Measurements from ENCODE around the gene DMP1.

Gene DMP1

GRCh38 chr4:87649980-87650379 is at the start of gene DMP1:
Gene DMP1 (plus strand): TSS chr4:87650280. CDS start chr4:87656493, 6,213 bp downstream.
- no peak for DNase-seq (ENCODE audit: insufficient read length, low spot score)
- no peak for FAIRE-seq

DNA sequence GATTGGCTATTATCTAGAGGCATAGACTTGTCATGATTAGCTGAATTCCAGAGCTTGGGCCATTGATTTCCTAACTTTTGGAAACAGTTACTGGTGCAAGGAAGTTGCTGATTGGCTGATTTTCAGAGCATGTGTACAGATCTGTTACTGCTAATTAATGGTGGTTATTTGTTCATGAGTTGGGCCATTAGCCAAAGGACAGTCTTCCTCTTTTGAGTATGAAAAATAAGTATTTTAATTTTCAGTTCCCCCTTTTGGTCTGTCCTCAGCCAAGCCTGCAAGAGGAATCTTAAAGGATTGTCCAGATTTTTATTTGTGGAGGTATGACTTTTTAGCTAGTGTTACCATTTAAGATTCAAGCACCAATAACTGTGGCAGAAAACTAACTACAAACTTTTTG is 48.7 kb upstream of the DMP1 start:
- no peak for DNase-seq (ENCODE audit: insufficient read length, low spot score)
- no peak for FAIRE-seq

DNA sequence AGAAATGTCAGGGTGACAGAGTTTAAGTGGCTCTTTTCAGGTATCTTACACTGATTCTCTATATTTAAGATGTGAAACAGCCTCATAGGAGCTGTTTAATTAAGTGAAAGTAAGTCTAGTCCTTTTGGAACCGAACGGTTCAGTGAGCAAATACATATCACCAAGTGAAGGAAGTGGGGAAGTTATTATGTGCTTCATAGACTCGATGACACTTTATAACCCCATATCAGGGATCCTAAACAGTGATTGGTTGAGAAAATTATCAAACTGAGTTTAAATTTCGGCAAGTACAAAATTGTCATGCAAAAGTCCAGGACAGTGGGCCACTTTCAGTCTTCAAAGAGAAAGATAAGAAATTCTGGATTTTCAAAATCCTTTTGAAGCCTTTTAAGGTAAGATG is 41.9 kb upstream of the DMP1 start, which contains the start of gene DSPP:
Gene DSPP (plus strand): TSS at position 301 of the 400 bp plus-strand sequence. CDS start 2,380 bp downstream, outside the sequence.
- FAIRE-seq (no peak), DNase-seq (ENCODE audit: insufficient read length, low spot score) (no peak)

DNA sequence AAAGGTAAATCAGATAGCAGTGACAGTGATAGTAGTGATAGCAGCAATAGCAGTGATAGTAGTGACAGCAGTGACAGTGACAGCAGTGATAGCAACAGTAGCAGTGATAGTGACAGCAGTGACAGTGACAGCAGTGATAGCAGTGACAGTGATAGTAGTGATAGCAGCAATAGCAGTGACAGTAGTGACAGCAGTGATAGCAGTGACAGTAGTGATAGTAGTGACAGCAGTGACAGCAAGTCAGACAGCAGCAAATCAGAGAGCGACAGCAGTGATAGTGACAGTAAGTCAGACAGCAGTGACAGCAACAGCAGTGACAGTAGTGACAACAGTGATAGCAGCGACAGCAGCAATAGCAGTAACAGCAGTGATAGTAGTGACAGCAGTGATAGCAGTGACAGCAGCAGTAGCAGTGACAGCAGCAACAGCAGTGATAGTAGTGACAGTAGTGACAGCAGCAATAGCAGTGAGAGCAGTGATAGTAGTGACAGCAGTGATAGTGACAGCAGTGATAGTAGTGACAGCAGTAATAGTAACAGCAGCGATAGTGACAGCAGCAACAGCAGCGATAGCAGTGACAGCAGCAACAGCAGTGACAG is 35.7 kb upstream of the DMP1 start:
- FAIRE-seq (peak; percentile 77), DNase-seq (ENCODE audit: insufficient read length, low spot score) (no peak)

GRCh38 chr4:87616268-87616667 is 33.8 kb upstream of the DMP1 start:
- DNase-seq (ENCODE audit: insufficient read length, low spot score) (no peak), FAIRE-seq (no peak)

DNA sequence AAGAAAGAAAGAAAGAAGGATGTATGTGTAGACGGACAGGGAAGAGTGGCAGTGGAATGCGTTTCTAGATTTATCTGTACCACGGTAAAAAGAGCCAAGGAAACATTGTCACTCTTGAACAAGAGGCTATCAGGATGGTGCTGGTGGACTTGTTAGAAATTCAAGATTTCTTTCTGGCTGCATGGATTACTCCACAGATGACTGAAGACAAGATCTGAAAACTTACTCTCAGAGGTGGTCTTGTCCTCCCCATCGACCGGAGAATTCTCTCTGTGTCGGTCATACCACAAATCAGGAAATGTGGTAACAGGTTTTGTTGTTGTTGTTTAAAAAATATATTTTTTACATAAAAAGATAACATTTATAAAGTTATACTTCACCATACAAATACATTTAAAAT is 30.0 kb upstream of the DMP1 start:
- no peak for DNase-seq (ENCODE audit: insufficient read length, low spot score)
- FAIRE-seq, result no peak

- FAIRE-seq, result no peak
- no peak for DNase-seq (ENCODE audit: insufficient read length, low spot score)
These were observed 29.6 kb upstream of the DMP1 start for GRCh38 chr4:87620491-87620890.

DNA sequence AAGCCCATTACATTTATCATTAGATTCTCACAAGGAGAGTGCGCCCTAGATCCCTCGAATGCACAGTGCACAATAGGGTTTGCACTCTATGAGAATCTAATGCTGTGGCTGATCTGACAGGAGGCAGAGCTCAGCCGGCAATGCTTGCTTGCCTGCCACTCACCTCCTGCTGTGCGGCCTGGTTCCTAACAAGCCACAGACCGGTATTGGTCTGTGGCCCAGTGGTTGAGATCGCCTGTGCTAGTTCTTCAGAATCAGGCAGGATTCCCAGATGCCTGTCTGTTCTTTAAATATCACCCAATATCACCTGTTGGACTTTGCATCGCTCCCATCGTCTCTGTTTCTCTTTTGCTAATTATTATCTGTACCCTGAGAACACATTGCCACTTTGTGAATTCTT is 27.8 kb upstream of the DMP1 start:
- DNase-seq (ENCODE audit: insufficient read length, low spot score), result no peak
- no peak for FAIRE-seq

- no peak for DNase-seq (ENCODE audit: insufficient read length, low spot score)
- FAIRE-seq, result no peak
These were observed 25.4 kb upstream of the DMP1 start for GRCh38 chr4:87624698-87625097.

GRCh38 chr4:87631668-87632067 is 18.4 kb upstream of the DMP1 start:
- no peak for DNase-seq (ENCODE audit: insufficient read length, low spot score)
- FAIRE-seq, result no peak

DNA sequence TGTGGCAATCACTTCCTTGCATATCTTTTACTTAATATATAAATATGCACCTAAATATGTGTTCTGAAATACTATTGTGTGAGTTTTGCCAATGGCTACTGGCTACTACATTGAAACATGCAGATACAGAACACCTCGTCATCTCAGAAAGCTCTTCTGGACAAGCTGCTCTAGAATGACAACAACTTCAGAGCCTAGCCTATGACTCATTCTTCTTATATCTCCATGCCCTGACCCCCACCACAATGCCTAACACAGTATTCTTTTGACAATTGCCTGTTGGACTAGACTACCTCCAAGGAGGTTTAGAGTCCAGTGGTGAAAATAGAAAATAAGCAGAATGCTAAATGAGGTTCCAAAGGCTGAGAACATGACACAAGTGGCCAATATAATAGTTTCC is 17.6 kb upstream of the DMP1 start:
- DNase-seq (ENCODE audit: insufficient read length, low spot score) (no peak), FAIRE-seq (no peak)

DNA sequence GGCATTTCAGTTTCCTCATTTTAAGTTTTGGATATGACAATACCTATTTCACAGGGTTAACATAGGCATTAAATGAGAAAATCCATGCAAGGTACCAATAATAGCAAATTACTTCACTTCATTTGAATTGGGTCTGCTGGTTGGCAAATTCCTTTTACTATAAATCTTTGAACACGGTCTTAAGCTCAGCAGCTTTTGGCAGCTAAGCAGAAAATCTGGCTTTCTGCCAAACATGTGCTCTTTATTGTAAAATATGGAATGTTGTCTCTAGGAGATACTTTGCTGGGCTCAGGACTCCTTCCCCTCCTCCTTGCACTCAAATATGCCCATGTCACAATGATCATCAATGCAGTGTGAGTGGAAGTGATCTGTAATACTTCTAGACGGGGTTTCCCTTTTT is 16.8 kb upstream of the DMP1 start:
- DNase-seq (ENCODE audit: insufficient read length, low spot score), result peak; percentile 29
- FAIRE-seq, result no peak

DNA sequence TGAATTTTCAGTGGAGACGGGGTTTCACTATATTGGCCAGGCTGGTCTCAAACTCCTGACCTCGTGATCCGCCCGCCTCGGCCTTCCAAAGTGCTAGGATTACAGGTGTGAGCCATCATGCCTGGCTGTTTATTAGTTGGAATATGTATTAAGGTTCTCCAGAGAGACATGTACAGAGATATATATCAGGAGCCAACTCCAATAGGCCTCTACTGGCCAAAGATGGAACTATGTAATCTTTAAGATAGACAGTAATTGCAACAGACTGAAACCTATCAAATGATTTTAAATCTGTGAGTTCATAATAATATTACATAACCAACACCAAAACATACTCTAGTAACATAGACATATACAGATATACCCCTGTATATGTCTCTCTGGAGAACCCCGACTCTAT is 5.8 kb upstream of the DMP1 start:
- FAIRE-seq (no peak), DNase-seq (ENCODE audit: insufficient read length, low spot score) (no peak)

DNA sequence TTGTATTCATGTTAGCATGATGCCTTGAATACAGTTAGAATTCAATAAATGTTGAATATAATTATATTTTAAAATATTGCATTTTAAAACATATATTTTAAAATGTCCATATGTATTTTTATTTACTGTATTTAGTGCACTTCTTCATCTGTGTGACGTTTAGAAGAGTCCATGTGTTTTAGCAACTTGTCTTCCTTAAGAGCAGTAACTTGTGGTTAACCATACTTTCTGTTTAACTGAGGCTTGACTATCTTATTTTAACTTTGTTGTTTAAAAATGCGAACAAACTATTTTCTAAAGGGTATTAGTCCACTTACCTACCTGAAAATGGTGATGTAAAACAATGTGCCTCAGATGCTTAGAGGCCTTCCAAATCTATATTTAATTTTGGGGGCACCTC is 858 bp downstream of the DMP1 start:
- no peak for DNase-seq (ENCODE audit: insufficient read length, low spot score)
- FAIRE-seq, result no peak

- DNase-seq (ENCODE audit: insufficient read length, low spot score), result no peak
- no peak for FAIRE-seq
These were observed 1.9 kb downstream of the DMP1 start for GRCh38 chr4:87651941-87652340.

DNA sequence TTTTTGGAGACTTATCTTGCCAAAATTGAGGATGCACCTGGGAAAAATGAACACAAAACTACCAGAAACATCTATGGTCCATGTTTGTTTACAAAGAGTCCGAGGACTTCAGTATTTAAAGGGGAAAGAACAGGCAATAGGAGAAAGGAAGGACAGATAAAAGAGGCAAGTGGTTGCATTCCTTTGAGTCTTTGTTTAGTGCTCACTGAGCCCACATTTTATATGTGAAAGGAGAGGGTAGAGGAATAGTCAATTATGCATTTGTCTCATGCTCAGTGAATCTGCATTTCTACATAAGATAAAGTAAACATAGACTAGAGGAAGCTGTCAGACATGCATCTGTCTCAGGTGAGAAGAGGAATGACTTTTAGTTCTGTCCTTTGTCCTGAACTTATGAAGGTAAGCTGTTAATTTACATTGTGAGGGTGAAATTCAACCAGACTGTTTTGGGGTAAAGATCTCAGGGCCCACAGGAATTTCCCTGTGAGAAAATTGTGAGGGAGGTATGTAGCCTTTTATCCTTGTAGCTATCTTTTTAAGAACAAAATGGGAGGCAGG is 4.5 kb downstream of the DMP1 start:
- no peak for DNase-seq (ENCODE audit: insufficient read length, low spot score)
- no peak for FAIRE-seq

GRCh38 chr4:87657525-87657924 is 7.4 kb downstream of the DMP1 start:
- DNase-seq (ENCODE audit: insufficient read length, low spot score), result peak; percentile 27
- no peak for FAIRE-seq

DNA sequence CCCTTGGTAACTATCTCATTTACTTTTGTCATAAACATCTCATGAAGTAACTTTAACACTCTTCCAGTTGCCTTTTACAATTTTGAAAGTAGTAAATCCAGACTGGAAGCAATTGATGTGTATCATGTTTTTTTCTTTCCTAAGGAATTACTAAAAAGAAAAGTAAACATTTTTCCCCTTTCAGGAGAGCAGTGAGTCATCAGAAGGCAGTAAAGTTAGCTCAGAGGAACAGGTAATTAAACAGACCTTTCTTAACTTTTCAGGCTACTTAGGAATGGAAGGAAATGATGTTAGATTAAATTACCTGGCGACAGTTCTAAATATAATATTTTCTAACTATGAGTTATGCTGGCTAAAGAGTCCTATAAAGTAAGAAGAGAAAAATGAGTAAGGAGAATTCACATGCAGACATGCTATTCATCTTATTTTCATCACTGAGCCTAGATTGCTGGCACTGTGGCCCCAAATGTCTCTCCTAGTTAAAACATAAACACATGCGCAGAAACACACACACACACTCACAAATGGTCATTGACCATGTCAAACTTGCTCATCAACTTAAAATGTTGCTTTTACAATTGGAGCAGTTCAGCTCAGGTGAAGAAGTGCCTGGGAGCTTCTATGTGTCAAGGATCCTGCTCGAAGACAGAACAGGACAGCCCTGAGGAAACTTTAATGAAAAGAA is 9.3 kb downstream of the DMP1 start:
- no peak for DNase-seq (ENCODE audit: insufficient read length, low spot score)
- no peak for FAIRE-seq

GRCh38 chr4:87662871-87663270 is 12.8 kb downstream of the DMP1 start:
- FAIRE-seq, result no peak

DNA sequence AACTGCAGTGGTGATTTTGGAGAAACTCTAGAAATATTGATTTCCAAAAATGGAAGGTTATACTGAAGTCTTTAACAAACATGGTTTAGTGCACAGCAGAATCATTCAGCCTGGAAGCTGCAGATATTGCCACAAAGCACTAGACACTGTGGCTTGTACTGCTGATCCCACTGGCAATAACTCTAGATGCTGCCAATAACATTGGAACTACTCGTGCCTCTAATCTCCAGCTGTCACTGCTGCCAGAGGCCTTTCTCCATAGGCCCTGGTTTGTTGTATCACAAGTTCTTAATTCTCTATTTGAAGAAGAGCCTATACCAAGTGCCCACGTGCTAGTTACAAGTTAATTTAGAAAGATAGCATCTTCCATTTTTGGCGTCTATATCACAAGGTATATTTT is 19.3 kb downstream of the DMP1 start:
- DNase-seq (ENCODE audit: insufficient read length, low spot score), result no peak
- FAIRE-seq, result no peak

More at GRCh38 chr4:87662871-87663270, 12.8 kb downstream of the DMP1 start:
- DNase-seq (ENCODE audit: insufficient read length, low spot score), result no peak

GRCh38 chr4:87677731-87678130 is 27.7 kb downstream of the DMP1 start:
- DNase-seq (ENCODE audit: insufficient read length, low spot score) (no peak), FAIRE-seq (no peak)

DNA sequence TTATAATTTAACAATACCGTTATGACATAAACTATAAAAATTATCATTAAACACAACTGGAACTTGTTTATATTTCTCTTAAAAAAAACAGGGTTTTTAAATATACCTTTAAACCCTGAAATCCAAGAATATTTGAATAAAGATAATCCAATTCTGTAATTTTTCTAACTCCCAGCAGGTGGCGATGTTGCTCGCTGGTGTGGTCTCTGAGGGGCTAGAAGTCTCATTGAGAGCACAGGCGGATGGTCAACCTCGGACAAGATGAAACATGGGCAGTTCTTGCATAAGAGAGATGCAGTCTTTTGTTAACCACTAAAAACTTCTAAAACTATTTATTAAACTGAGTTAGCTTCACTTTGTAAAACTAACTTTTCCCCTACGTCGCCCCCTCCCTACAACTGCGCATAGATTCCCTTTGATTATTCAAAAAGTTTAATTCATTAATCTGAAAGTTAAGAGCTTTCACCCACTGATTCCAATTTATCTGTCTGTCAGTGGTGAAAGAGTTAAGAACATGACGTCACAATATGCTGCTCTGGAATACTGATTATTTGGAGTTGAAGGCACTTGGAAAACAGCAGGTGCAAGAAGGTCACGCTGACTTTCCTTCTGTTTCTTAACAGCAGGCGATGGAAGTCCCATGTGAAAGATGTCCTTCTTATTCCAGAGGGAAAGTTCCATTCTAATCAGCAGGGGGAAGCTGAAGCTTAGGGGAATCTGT is 29.5 kb downstream of the DMP1 start:
- no peak for FAIRE-seq

More for the DNA sequence above, 29.5 kb downstream of the DMP1 start:
- DNase-seq (ENCODE audit: insufficient read length, low spot score), result peak; percentile 13

Measured in HTR-8/SVneo (cell line).